ENCODE measurements around the gene L3MBTL4. TPM values are rescaled to one million over a fixed set of nuclear protein-coding genes. Genes with fewer than 3 reads are reported as not detected.

L3MBTL4 gene
- total RNA-seq, 1 experiment from 2014 or later = not detected

- RAD21 ChIA-PET (ENCODE audit: low non-redundant PET in 1 of 2, low total read pairs in 2 of 2, uncharacterized antibody in 2 of 2, unreplicated experiment in 2 of 2) = no interaction called here
- no peaks in the 10 kb centered on the region for H4K20me1 ChIP-seq (ENCODE audit: insufficient read depth)
- H3K9ac ChIP-seq (ENCODE audit: low read length) = no peak overlapping the region
- no peaks in the 10 kb centered on the region for H3K36me3 ChIP-seq (ENCODE audit: control insufficient read depth in 1 of 2, insufficient read depth in 2 of 2, low read length in 2 of 2)
- no peaks in the 10 kb centered on the region for H3K4me1 ChIP-seq (ENCODE audit: control insufficient read depth in 1 of 2, insufficient read depth in 2 of 2, low read length in 2 of 2)
- peaks cover 13 to 20% of the 10 kb centered on the region in 2 experiments; a peak in 2 of 4 replicates for H3K9me3 ChIP-seq (ENCODE audit: control insufficient read depth in 1 of 2, insufficient read depth in 1 of 2, low read depth in 1 of 2, low read length in 2 of 2)
- intact Hi-C loops (cut with micrococcal nuclease) = no loop called here
- no TSS peak for BruUV-seq (replicated peaks)
- POLR2A ChIA-PET = no interaction called here
- no peak overlapping the region for H2AFZ ChIP-seq (ENCODE audit: low read depth, low read length, poor library complexity, severe bottlenecking)
- ATAC-seq (no peak), DNase-seq (ENCODE audit: low read depth, low spot score) (no peak)
- no peaks in the 10 kb centered on the region for H3K79me2 ChIP-seq (ENCODE audit: insufficient read depth, low read length)
- no peaks in the 10 kb centered on the region for H3K9me2 ChIP-seq (ENCODE audit: insufficient read depth)
- TF ChIP-seq JUND (IDR thresholded peaks at IDR 0.05) = no peak
- no peak for TF ChIP-seq YY1 (IDR thresholded peaks at IDR 0.05; ENCODE audit: extremely low read depth, insufficient replicate concordance, low read depth, low read length)
- TF ChIP-seq ATF3 (IDR thresholded peaks at IDR 0.05) = no peak
- TF ChIP-seq RAD21 (IDR thresholded peaks at IDR 0.05; ENCODE audit: low read depth) = no peak
- TF ChIP-seq EZH2phosphoT487 (IDR thresholded peaks at IDR 0.05; ENCODE audit: borderline replicate concordance) = no peak
- no peak for TF ChIP-seq SP1 (IDR thresholded peaks at IDR 0.05; ENCODE audit: low read depth)
- no peak for TF ChIP-seq CTCF (IDR thresholded peaks at IDR 0.05 in 2 of 3, conservative IDR thresholded peaks at IDR 0.05 in 1 of 3; ENCODE audit: borderline replicate concordance in 1 of 3, insufficient read depth in 1 of 3, low read depth in 2 of 3, low read length in 2 of 3)
- H3K27ac ChIP-seq (ENCODE audit: low read depth, low read length) = no peak overlapping the region
- CTCF ChIA-PET = no interaction called here
- no peaks in the 10 kb centered on the region for H3K27me3 ChIP-seq (ENCODE audit: insufficient read depth, low read length)
- H3K4me2 ChIP-seq (ENCODE audit: low read length) = no peak overlapping the region
- no peak overlapping the region for H3K4me3 ChIP-seq (replicated peaks in 1 of 2; ENCODE audit: low read depth in 1 of 2, low read length in 2 of 2)
Observed at GRCh38 chr18:6119761-6120160, 294.9 kb downstream of the L3MBTL4 start.

- BruUV-seq (replicated peaks) = no TSS peak
- no peak overlapping the region for H2AFZ ChIP-seq (ENCODE audit: low read depth, low read length, poor library complexity, severe bottlenecking)
- H3K79me2 ChIP-seq (ENCODE audit: insufficient read depth, low read length) = no peaks in the 10 kb centered on the region
- H3K36me3 ChIP-seq (ENCODE audit: control insufficient read depth in 1 of 2, insufficient read depth in 2 of 2, low read length in 2 of 2) = no peaks in the 10 kb centered on the region
- RAD21 ChIA-PET (ENCODE audit: low non-redundant PET in 1 of 2, low total read pairs in 2 of 2, uncharacterized antibody in 2 of 2, unreplicated experiment in 2 of 2) = no interaction called here
- H3K4me1 ChIP-seq (ENCODE audit: control insufficient read depth in 1 of 2, insufficient read depth in 2 of 2, low read length in 2 of 2) = no peaks in the 10 kb centered on the region
- ATAC-seq (no peak), DNase-seq (ENCODE audit: low read depth, low spot score) (no peak)
- H3K27ac ChIP-seq (ENCODE audit: low read depth, low read length) = no peak overlapping the region
- H3K9ac ChIP-seq (ENCODE audit: low read length) = no peak overlapping the region
- CTCF ChIA-PET = no interaction called here
- no peaks in the 10 kb centered on the region for H4K20me1 ChIP-seq (ENCODE audit: insufficient read depth)
- no peaks in the 10 kb centered on the region for H3K9me2 ChIP-seq (ENCODE audit: insufficient read depth)
- no peak overlapping the region for H3K4me2 ChIP-seq (ENCODE audit: low read length)
- no peaks in the 10 kb centered on the region for H3K27me3 ChIP-seq (ENCODE audit: insufficient read depth, low read length)
- H3K4me3 ChIP-seq (replicated peaks in 1 of 2; ENCODE audit: low read depth in 1 of 2, low read length in 2 of 2) = no peak overlapping the region
- TF ChIP-seq REST (IDR thresholded peaks at IDR 0.05; ENCODE audit: low read depth) (no peak), CTCF (IDR thresholded peaks at IDR 0.05 in 2 of 3, conservative IDR thresholded peaks at IDR 0.05 in 1 of 3; ENCODE audit: borderline replicate concordance in 1 of 3, insufficient read depth in 1 of 3, low read depth in 2 of 3, low read length in 2 of 3) (no peak), MAX (IDR thresholded peaks at IDR 0.05) (no peak), SIN3A (IDR thresholded peaks at IDR 0.05; ENCODE audit: low read depth) (no peak), CEBPB (IDR thresholded peaks at IDR 0.05; ENCODE audit: low read depth) (no peak), ATF3 (IDR thresholded peaks at IDR 0.05) (no peak)
- H3K9me3 ChIP-seq (ENCODE audit: control insufficient read depth in 1 of 2, insufficient read depth in 1 of 2, low read depth in 1 of 2, low read length in 2 of 2) = peaks cover 23 to 30% of the 10 kb centered on the region in 2 experiments; a peak in 2 of 4 replicates
- intact Hi-C loops (cut with micrococcal nuclease) = no loop called here
- POLR2A ChIA-PET = no interaction called here
Observed at GRCh38 chr18:6118080-6118479, 296.6 kb downstream of the L3MBTL4 start.
